ENCODE results near the gene CCL11. TPM values are rescaled to one million over a fixed set of nuclear protein-coding genes. Genes with fewer than 3 reads are reported as not detected.

CCL11 gene
- total RNA-seq, 3 donors from 2014 or later, result 0.29 TPM; not detected in 2

DNA sequence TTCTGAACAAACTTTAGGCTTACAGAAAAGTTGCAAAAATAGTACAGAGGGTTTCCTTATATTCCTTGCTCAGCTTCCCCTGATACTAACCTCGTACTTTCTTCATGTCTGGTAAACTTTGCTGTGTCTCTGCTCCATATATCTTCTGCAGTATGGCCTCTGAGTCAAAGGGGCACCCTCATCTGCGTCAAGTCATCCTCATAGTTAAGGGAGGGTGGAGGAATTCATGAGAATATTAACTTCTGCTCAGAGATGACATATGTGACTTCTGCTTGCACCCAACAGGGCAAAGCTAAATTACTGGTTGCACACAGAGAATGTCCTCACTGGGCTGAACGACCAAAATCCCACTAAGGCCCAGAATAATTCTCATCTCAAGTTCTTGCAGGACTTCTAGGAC lies 19.8 kb upstream of the CCL11 start:
- DNase-seq (ENCODE audit: low spot score in 2 of 2), result no peak
- TF ChIP-seq POLR2AphosphoS5 (IDR thresholded peaks at IDR 0.05) (no peak), POLR2A (IDR thresholded peaks at IDR 0.05) (no peak)
- TF ChIP-seq, protein P1, sequence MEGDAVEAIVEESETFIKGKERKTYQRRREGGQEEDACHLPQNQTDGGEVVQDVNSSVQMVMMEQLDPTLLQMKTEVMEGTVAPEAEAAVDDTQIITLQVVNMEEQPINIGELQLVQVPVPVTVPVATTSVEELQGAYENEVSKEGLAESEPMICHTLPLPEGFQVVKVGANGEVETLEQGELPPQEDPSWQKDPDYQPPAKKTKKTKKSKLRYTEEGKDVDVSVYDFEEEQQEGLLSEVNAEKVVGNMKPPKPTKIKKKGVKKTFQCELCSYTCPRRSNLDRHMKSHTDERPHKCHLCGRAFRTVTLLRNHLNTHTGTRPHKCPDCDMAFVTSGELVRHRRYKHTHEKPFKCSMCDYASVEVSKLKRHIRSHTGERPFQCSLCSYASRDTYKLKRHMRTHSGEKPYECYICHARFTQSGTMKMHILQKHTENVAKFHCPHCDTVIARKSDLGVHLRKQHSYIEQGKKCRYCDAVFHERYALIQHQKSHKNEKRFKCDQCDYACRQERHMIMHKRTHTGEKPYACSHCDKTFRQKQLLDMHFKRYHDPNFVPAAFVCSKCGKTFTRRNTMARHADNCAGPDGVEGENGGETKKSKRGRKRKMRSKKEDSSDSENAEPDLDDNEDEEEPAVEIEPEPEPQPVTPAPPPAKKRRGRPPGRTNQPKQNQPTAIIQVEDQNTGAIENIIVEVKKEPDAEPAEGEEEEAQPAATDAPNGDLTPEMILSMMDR (IDR thresholded peaks at IDR 0.05), result no peak
- intact Hi-C loops (cut with DNase I; ENCODE audit: low total_unique reads), result loop anchor here (5.0 kb wide), 1 partner anchor 108 kb away; no protein-coding TSS in a partner anchor
- no peaks in the 10 kb centered on the region for H3K9me3 ChIP-seq
- no peaks in the 10 kb centered on the region for H3K27me3 ChIP-seq
- H3K27ac ChIP-seq, result no peak overlapping the region
- H3K36me3 ChIP-seq, result no peaks in the 10 kb centered on the region
- no peak overlapping the region for H3K4me3 ChIP-seq
- H3K4me1 ChIP-seq, result no peaks in the 10 kb centered on the region

DNA sequence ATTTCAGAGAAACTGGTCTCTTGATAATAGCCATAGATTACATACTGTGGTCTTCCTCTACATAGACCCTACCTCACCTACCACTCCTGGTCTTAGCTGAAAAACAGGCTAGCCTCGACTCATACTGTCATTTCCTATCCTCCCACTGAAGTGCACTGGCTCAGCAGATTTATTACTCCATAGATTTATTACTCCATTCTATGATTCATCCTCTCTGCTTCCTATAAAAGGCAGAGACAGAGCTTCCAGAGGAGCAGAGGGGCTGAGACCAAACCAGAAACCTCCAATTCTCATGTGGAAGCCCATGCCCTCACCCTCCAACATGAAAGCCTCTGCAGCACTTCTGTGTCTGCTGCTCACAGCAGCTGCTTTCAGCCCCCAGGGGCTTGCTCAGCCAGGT lies 15.6 kb upstream of the CCL11 start, which contains the start of gene CCL7:
CCL7 (plus strand) TSS at position 253 of the 400 bp plus-strand sequence; CDS start at position 323, 70 bp downstream.
- intact Hi-C loops (cut with DNase I; ENCODE audit: low total_unique reads), result loop anchor here (5.0 kb wide), 1 partner anchor 113 kb away; no protein-coding TSS in a partner anchor
- H3K36me3 ChIP-seq, result no peaks in the 10 kb centered on the region
- no peak within 1 kb of the TSS for H3K4me3 ChIP-seq
- H3K27me3 ChIP-seq, result no peaks in the 10 kb centered on the region
- no peak within 1 kb of the TSS for H3K27ac ChIP-seq
- no peak for DNase-seq (ENCODE audit: low spot score in 2 of 2)
- no peak for TF ChIP-seq POLR2AphosphoS5 (IDR thresholded peaks at IDR 0.05)
- TF ChIP-seq, protein P1 (IDR thresholded peaks at IDR 0.05), result no peak
- no peak for TF ChIP-seq POLR2A (IDR thresholded peaks at IDR 0.05)
- no peaks in the 10 kb centered on the region for H3K4me1 ChIP-seq
- H3K9me3 ChIP-seq, result no peaks in the 10 kb centered on the region

DNA sequence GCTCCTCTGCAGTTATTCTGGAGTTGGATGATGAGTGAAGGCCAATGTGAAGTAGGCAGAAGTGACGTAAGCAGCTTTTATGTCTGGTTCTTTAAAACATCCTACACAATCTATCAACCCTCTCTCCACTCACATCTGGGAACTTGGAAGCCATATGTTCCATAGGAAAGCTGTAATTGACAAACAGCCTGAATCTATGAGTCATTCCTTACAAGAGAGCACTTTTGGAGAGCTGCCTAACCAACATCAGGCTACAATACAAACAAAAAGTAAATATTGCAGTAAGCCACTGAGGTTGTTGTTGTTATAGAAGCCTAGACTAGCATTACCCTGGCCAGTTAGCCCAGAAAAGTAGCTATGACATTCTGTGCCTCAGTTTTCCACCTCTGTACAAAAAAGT lies 9.7 kb upstream of the CCL11 start:
- Histone ChIP-seq H3K27ac (no peak overlapping the region), H3K4me3 (no peak overlapping the region), H3K4me1 (no peaks in the 10 kb centered on the region), H3K9me3 (no peaks in the 10 kb centered on the region), H3K27me3 (no peaks in the 10 kb centered on the region), H3K36me3 (no peaks in the 10 kb centered on the region)
- TF ChIP-seq, protein P1 (IDR thresholded peaks at IDR 0.05), result no peak
- TF ChIP-seq POLR2AphosphoS5 (IDR thresholded peaks at IDR 0.05), result no peak
- TF ChIP-seq POLR2A (IDR thresholded peaks at IDR 0.05), result no peak
- intact Hi-C loops (cut with DNase I; ENCODE audit: low total_unique reads), result no loop called here
- DNase-seq (ENCODE audit: low spot score in 2 of 2), result no peak

DNA sequence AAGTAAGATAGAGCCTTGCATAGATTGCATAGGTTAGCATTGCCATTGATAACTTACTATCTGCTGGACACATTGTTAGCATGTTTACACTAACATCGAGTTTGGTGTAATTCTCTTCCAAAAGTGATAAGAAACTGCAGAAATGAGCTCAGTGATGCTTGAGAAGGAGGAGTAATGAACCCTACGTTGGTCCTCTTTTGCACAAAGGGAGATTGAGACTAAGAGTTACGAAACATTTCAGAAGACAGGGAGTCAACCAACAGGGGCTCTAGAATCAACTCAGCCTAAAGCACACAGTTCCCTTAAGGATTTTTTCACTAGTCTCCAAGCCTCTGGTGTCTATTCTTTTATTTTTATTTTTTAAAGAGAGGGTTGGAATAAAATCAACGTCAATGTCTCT lies 8.7 kb upstream of the CCL11 start:
- no peak overlapping the region for H3K27ac ChIP-seq
- no peak for DNase-seq (ENCODE audit: low spot score in 2 of 2)
- TF ChIP-seq POLR2A (IDR thresholded peaks at IDR 0.05) (no peak), POLR2AphosphoS5 (IDR thresholded peaks at IDR 0.05) (no peak)
- TF ChIP-seq, protein P1 (IDR thresholded peaks at IDR 0.05), result no peak
- no peaks in the 10 kb centered on the region for H3K4me1 ChIP-seq
- H3K36me3 ChIP-seq, result no peaks in the 10 kb centered on the region
- no peaks in the 10 kb centered on the region for H3K27me3 ChIP-seq
- H3K4me3 ChIP-seq, result no peak overlapping the region
- no peaks in the 10 kb centered on the region for H3K9me3 ChIP-seq
- intact Hi-C loops (cut with DNase I; ENCODE audit: low total_unique reads), result no loop called here

DNA sequence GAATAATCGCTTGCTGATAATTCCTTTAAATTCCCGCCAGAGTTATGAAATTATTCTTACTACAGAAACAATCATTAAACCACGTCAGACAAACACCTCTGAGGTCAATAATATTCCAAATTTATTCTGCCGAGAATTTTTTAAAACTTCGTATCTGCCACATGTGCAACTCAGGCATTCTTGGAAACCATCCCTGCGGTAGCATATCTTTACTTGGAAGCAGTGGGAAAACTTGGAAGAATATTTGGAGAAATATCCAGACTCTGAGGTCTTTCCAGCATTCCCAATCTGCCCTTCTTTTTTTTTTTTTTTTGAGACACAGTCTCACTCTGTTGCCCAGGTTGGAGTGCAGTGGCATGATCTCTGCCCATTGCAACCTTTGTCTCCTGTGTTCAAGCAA lies 2.0 kb upstream of the CCL11 start:
- intact Hi-C loops (cut with DNase I; ENCODE audit: low total_unique reads), result no loop called here
- no peak overlapping the region for H3K27ac ChIP-seq
- no peaks in the 10 kb centered on the region for H3K36me3 ChIP-seq
- no peak overlapping the region for H3K4me3 ChIP-seq
- DNase-seq (ENCODE audit: low spot score in 2 of 2), result no peak
- H3K27me3 ChIP-seq, result no peaks in the 10 kb centered on the region
- TF ChIP-seq, protein P1 (IDR thresholded peaks at IDR 0.05), result no peak
- TF ChIP-seq POLR2A (IDR thresholded peaks at IDR 0.05) (no peak), POLR2AphosphoS5 (IDR thresholded peaks at IDR 0.05) (no peak)
- H3K4me1 ChIP-seq, result no peaks in the 10 kb centered on the region
- no peaks in the 10 kb centered on the region for H3K9me3 ChIP-seq

Measured in breast epithelium (tissue), 4 donors.